ENCODE measurements around the gene ULK2. TPM values are rescaled to one million over a fixed set of nuclear protein-coding genes. Genes with fewer than 3 reads are reported as not detected.
A peak's percentile ranks its signal among the peaks of the same experiment; 100 is the strongest.

Gene ULK2
- 1 to 10 TPM; 4.6 to 5.8 TPM for total RNA-seq
- polyA plus RNA-seq = 6.9 TPM

DNA sequence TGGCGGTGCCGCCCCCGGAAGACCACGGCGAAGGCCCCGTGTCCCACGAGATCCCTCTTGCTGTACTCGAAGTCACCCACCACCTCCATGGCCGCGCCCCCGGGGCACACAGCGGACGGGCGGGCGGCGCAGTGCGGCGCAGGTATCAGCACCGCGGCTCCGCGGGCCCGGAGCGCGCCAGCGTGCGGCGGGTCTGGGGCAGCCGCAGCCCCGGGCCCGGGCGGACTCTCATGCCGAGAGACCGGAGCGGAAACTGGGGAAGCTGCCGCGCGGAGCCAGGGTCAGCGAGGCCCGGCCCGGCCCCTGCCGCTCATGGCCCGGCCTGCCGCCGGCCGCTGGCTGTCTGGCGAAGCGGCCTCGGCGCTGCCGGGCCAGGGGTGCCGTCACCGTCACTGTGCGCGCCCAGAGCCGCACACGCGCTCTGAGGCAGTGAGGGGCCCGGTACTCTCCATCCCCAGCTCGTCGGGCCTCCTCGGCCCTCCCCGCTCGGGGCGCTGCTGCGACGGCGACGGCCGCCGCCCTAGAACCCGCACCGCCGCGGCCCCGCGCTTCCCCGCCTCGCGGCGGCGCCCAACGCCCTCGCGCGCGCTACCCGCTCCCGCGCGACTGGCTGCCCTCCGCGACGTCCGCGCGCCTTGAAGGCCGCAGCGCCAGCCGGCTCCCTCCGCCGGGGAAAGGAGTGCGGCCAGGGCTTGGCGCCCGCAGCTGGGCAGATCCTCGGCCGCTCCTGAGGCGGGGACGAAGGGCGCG is at the start of gene ULK2:
Gene ULK2 (minus strand): TSS at position 608 of the 750 bp plus-strand sequence. CDS start 519 bp downstream, at position 89.
- H3K4me1 ChIP-seq (ENCODE audit: insufficient read depth, low read length) = peaks cover 20% of the 10 kb centered on the region
- Mint-ChIP-seq H3K9me3 (no peaks in the 10 kb centered on the region), H3K27ac (peak within 1 kb of the TSS; percentile 33 to 74 (median 62)), H3K27me3 (no peaks in the 10 kb centered on the region), H3K4me1 (peaks cover 7 to 20% (median 16%) of the 10 kb centered on the region in 3 donors), H3K4me3 (peak within 1 kb of the TSS; percentile 79 to 91 (median 83)), H3K36me3 (peaks cover 0 to 5% (median 0%) of the 10 kb centered on the region in 3 donors)
- H3K27ac ChIP-seq (ENCODE audit: low read depth, low read length) = peak within 1 kb of the TSS; percentile 43
- H3K4me3 ChIP-seq (ENCODE audit: low read length) = peak within 1 kb of the TSS; percentile 67
- POLR2A ChIA-PET = interaction anchor here (1.8 kb wide), 1 partner anchor 110 kb away, joined by 6 read pairs; the partner anchor contains the start of gene AKAP10
- no peaks in the 10 kb centered on the region for H3K9me3 ChIP-seq (ENCODE audit: low read length)
- no peaks in the 10 kb centered on the region for H3K27me3 ChIP-seq (ENCODE audit: insufficient read depth, low read length, poor library complexity, severe bottlenecking)
- peak; percentile 14 to 65 (median 48) for DNase-seq
- no peaks in the 10 kb centered on the region for H3K36me3 ChIP-seq (ENCODE audit: insufficient read depth, low read length)
- CTCF ChIA-PET = interaction anchor here (1.0 to 1.8 kb wide), 4 partner anchors 9 to 43 kb away, joined by 3 to 8 read pairs (median 4); no protein-coding TSS in a partner anchor

DNA sequence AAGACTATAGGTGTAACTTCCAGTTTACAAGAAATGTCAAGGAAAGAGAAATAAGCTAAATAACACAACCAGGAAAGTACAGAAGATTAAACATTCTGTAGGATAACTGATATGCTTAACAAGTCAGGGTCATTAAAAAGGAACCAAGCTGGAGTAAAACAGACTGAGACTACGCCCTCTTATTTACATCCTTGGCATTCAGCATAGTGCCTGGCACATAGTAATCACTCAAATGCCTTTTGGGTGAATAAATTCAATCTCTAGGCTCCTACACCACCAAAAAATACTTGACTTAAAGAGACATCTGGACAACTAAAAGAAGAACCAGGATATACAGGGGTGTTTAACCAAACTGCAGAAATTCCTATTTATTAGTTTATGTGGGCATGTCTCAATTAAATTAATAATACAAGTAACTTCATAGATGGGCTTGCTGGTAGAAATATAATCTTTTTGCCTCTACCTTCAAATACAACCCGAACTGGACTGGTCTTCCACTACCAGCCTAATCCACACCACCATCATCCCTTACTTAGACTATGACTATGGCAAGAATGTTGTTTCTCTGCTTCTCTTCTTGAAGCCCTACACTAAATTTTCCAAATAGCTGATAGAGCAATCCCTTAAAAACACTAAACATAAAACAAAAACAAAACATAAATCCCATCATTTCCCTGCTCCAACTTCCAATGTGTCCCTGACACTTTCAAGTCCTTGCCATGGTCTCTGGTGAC is 47.7 kb upstream of the ULK2 start:
- Histone ChIP-seq H3K36me3 (ENCODE audit: insufficient read depth, low read length) (peaks cover 23% of the 10 kb centered on the region), H3K4me1 (ENCODE audit: insufficient read depth, low read length) (no peaks in the 10 kb centered on the region), H3K27ac (ENCODE audit: low read depth, low read length) (no peak overlapping the region), H3K4me3 (ENCODE audit: low read length) (no peak overlapping the region), H3K27me3 (ENCODE audit: insufficient read depth, low read length, poor library complexity, severe bottlenecking) (no peaks in the 10 kb centered on the region), H3K9me3 (ENCODE audit: low read length) (no peaks in the 10 kb centered on the region)
- POLR2A ChIA-PET = no interaction called here
- CTCF ChIA-PET = no interaction called here
- H3K27ac Mint-ChIP-seq = peak overlapping the region in 4 of 8 donors; percentile 12 to 84 (median 39)
- H3K4me1 Mint-ChIP-seq = peaks cover 5 to 9% (median 8%) of the 10 kb centered on the region in 3 donors
- no peak for DNase-seq
- H3K4me3 Mint-ChIP-seq = no peak overlapping the region
- H3K27me3 Mint-ChIP-seq = no peaks in the 10 kb centered on the region
- H3K36me3 Mint-ChIP-seq = peaks cover 8 to 78% (median 12%) of the 10 kb centered on the region in 3 donors
- H3K9me3 Mint-ChIP-seq = no peaks in the 10 kb centered on the region

DNA sequence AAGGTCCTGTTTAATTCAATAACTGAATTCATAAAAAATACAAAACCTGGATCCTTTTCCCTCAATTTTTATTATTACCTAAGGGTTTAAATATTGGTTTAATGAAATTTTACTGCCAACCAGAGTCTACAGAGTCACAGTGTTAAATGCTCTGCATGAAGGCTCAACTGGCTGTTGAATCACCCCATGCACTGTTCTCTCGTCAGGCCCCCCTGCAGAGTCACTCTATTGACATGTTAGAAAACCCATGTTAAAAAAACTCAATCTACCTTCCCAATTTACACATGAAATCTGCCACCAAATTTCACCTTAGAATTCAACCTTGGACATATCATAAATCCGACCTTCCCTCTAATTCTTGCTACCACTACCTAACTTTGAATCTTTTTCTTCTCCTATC is 43.3 kb upstream of the ULK2 start:
- H3K9me3 ChIP-seq (ENCODE audit: low read length) = no peaks in the 10 kb centered on the region
- Mint-ChIP-seq H3K4me3 (no peak overlapping the region), H3K9me3 (no peaks in the 10 kb centered on the region), H3K27ac (peak overlapping the region in 3 of 8 donors; percentile 5 to 87 (median 10)), H3K27me3 (no peaks in the 10 kb centered on the region), H3K36me3 (peaks cover 7 to 84% (median 23%) of the 10 kb centered on the region in 3 donors), H3K4me1 (peaks cover 5% of the 10 kb centered on the region in 3 donors)
- H3K27me3 ChIP-seq (ENCODE audit: insufficient read depth, low read length, poor library complexity, severe bottlenecking) = no peaks in the 10 kb centered on the region
- H3K4me1 ChIP-seq (ENCODE audit: insufficient read depth, low read length) = no peaks in the 10 kb centered on the region
- POLR2A ChIA-PET = no interaction called here
- H3K4me3 ChIP-seq (ENCODE audit: low read length) = no peak overlapping the region
- no peak for DNase-seq
- no peak overlapping the region for H3K27ac ChIP-seq (ENCODE audit: low read depth, low read length)
- peaks cover 47% of the 10 kb centered on the region for H3K36me3 ChIP-seq (ENCODE audit: insufficient read depth, low read length)
- CTCF ChIA-PET = interaction anchor here (1.9 kb wide), 1 partner anchor 12 kb away, joined by 4 read pairs; no protein-coding TSS in a partner anchor

DNA sequence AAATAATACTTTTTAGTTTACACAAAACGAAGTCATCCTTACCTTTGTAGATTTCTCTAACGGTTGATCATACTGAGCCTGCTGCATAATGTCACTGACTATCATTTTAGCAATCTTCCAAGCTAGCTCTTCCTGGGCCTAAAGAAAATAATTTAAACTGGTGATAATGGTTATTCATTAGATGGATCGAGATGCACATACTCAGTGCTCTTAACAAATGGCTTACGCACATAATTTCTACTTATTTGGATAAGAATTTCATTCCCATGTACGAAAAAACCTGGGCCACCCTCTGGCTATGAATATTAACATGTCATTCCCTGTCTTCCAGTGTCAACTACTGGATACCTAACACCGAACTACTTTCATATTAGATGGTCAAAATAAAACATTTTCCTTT is 41.4 kb upstream of the ULK2 start:
- H3K27me3 Mint-ChIP-seq = no peaks in the 10 kb centered on the region
- peaks cover 48% of the 10 kb centered on the region for H3K36me3 ChIP-seq (ENCODE audit: insufficient read depth, low read length)
- H3K27me3 ChIP-seq (ENCODE audit: insufficient read depth, low read length, poor library complexity, severe bottlenecking) = no peaks in the 10 kb centered on the region
- H3K4me3 ChIP-seq (ENCODE audit: low read length) = no peak overlapping the region
- H3K27ac ChIP-seq (ENCODE audit: low read depth, low read length) = no peak overlapping the region
- no peak overlapping the region for H3K4me3 Mint-ChIP-seq
- CTCF ChIA-PET = no interaction called here
- H3K4me1 ChIP-seq (ENCODE audit: insufficient read depth, low read length) = no peaks in the 10 kb centered on the region
- H3K36me3 Mint-ChIP-seq = peaks cover 3 to 82% (median 24%) of the 10 kb centered on the region in 3 donors
- DNase-seq = no peak
- H3K27ac Mint-ChIP-seq = no peak overlapping the region
- H3K9me3 ChIP-seq (ENCODE audit: low read length) = no peaks in the 10 kb centered on the region
- POLR2A ChIA-PET = no interaction called here
- no peaks in the 10 kb centered on the region for H3K4me1 Mint-ChIP-seq
- H3K9me3 Mint-ChIP-seq = no peaks in the 10 kb centered on the region

DNA sequence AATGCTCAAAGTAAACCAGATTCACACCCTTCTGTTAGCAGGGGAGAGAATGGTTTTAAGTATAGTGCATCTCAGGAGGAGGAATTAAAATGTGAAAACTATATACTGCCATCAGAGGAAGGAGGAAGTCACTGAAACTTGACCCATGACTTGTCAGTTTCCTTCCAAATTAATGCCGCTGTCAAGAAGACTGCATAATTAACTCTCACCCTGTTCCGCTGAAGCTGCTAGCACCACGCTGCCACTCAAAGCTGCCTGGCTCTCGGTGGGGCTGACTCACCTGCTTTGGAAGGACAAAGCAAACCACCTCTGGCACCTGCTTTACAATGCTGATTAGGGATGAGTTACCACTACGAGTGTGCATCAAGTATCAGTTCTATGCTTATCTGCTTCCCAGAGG is 37.8 kb upstream of the ULK2 start:
- H3K4me3 Mint-ChIP-seq = no peak overlapping the region
- H3K9me3 ChIP-seq (ENCODE audit: low read length) = no peaks in the 10 kb centered on the region
- H3K4me3 ChIP-seq (ENCODE audit: low read length) = no peak overlapping the region
- ChIA-PET CTCF (no interaction called here), POLR2A (no interaction called here)
- peaks cover 40% of the 10 kb centered on the region for H3K36me3 ChIP-seq (ENCODE audit: insufficient read depth, low read length)
- no peaks in the 10 kb centered on the region for H3K27me3 Mint-ChIP-seq
- no peak overlapping the region for H3K27ac ChIP-seq (ENCODE audit: low read depth, low read length)
- H3K27me3 ChIP-seq (ENCODE audit: insufficient read depth, low read length, poor library complexity, severe bottlenecking) = no peaks in the 10 kb centered on the region
- no peaks in the 10 kb centered on the region for H3K4me1 ChIP-seq (ENCODE audit: insufficient read depth, low read length)
- H3K4me1 Mint-ChIP-seq = no peaks in the 10 kb centered on the region
- DNase-seq = no peak
- H3K27ac Mint-ChIP-seq = peak overlapping the region in 2 of 8 donors; percentile 40 to 78
- H3K9me3 Mint-ChIP-seq = no peaks in the 10 kb centered on the region
- peaks cover 9 to 85% (median 27%) of the 10 kb centered on the region in 3 donors for H3K36me3 Mint-ChIP-seq

DNA sequence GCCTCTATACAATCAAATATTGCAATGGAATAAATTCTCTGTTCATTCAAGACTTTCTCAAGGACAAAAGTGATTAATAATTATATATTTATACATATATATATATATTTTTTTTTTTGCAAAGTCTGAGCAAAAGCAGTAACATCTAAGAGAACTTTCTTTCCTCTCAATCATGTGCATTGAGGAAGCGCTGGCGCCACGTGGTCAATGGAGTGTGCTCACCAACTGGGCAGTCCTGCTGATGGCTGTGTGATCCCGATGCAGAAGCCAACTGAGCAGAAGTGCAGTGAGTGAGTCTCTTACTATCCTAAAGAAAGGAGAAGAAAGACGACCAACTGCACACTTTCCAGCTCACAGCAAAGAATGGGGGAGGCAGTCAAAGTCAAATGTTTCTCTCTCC is 37.2 kb upstream of the ULK2 start:
- H3K27ac Mint-ChIP-seq = peak overlapping the region in 1 of 8 donors; percentile 78
- CTCF ChIA-PET = no interaction called here
- Histone ChIP-seq H3K4me3 (ENCODE audit: low read length) (no peak overlapping the region), H3K36me3 (ENCODE audit: insufficient read depth, low read length) (peaks cover 35% of the 10 kb centered on the region), H3K4me1 (ENCODE audit: insufficient read depth, low read length) (no peaks in the 10 kb centered on the region), H3K9me3 (ENCODE audit: low read length) (no peaks in the 10 kb centered on the region), H3K27me3 (ENCODE audit: insufficient read depth, low read length, poor library complexity, severe bottlenecking) (no peaks in the 10 kb centered on the region), H3K27ac (ENCODE audit: low read depth, low read length) (no peak overlapping the region)
- DNase-seq = no peak
- H3K27me3 Mint-ChIP-seq = no peaks in the 10 kb centered on the region
- no peaks in the 10 kb centered on the region for H3K9me3 Mint-ChIP-seq
- no peak overlapping the region for H3K4me3 Mint-ChIP-seq
- peaks cover 9 to 84% (median 27%) of the 10 kb centered on the region in 3 donors for H3K36me3 Mint-ChIP-seq
- POLR2A ChIA-PET = no interaction called here
- no peaks in the 10 kb centered on the region for H3K4me1 Mint-ChIP-seq

DNA sequence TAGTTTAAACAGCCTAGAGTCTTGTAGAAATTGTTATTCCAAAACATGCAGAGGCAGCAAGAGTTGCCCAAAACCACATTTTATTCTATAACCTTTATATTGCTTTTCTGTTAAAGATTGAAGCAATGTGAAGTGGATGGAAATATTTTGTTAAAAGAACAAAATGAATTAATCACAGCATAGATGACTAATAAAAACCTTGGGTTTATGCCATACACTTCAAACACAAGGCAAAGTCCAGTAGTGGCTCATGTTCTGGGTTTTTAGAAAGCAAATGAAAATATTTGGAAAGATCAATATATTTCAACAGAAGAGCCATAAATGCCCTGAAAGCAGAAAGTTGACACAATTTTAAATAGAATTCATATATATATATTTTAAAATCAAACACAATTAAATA is 36.7 kb upstream of the ULK2 start:
- H3K4me1 Mint-ChIP-seq = no peaks in the 10 kb centered on the region
- H3K36me3 Mint-ChIP-seq = peaks cover 9 to 79% (median 25%) of the 10 kb centered on the region in 3 donors
- ChIA-PET CTCF (no interaction called here), POLR2A (no interaction called here)
- no peak overlapping the region for H3K27ac Mint-ChIP-seq
- H3K9me3 ChIP-seq (ENCODE audit: low read length) = no peaks in the 10 kb centered on the region
- H3K4me1 ChIP-seq (ENCODE audit: insufficient read depth, low read length) = no peaks in the 10 kb centered on the region
- peaks cover 30% of the 10 kb centered on the region for H3K36me3 ChIP-seq (ENCODE audit: insufficient read depth, low read length)
- no peaks in the 10 kb centered on the region for H3K27me3 ChIP-seq (ENCODE audit: insufficient read depth, low read length, poor library complexity, severe bottlenecking)
- no peak overlapping the region for H3K4me3 Mint-ChIP-seq
- DNase-seq = no peak
- no peaks in the 10 kb centered on the region for H3K27me3 Mint-ChIP-seq
- no peaks in the 10 kb centered on the region for H3K9me3 Mint-ChIP-seq
- no peak overlapping the region for H3K27ac ChIP-seq (ENCODE audit: low read depth, low read length)
- H3K4me3 ChIP-seq (ENCODE audit: low read length) = no peak overlapping the region

DNA sequence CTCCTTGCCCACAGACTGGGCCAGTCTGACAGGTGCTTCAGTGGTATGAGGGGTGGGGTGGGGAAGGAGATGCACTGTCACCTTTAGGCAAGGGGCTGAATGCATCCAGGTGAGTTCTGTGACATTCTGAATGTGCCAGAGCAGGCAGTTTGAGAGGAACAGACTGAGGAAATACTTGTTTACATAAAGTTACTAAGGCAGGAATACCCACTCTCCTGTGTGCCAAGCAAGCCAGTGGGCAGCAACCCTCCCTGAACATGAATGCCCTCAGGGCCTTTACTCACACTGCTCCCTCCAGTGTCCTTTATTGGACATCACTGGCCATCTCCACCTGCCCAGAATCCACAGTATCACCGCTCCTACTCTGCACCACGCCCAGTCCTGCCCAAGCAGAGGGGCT is 33.1 kb upstream of the ULK2 start:
- H3K27me3 ChIP-seq (ENCODE audit: insufficient read depth, low read length, poor library complexity, severe bottlenecking) = no peaks in the 10 kb centered on the region
- H3K36me3 ChIP-seq (ENCODE audit: insufficient read depth, low read length) = peaks cover 9% of the 10 kb centered on the region
- H3K36me3 Mint-ChIP-seq = peaks cover 6 to 49% (median 11%) of the 10 kb centered on the region in 3 donors
- no peaks in the 10 kb centered on the region for H3K4me1 ChIP-seq (ENCODE audit: insufficient read depth, low read length)
- H3K27ac ChIP-seq (ENCODE audit: low read depth, low read length) = no peak overlapping the region
- no peaks in the 10 kb centered on the region for H3K27me3 Mint-ChIP-seq
- no peak overlapping the region for H3K4me3 ChIP-seq (ENCODE audit: low read length)
- no peaks in the 10 kb centered on the region for H3K9me3 Mint-ChIP-seq
- POLR2A ChIA-PET = no interaction called here
- no peaks in the 10 kb centered on the region for H3K4me1 Mint-ChIP-seq
- H3K4me3 Mint-ChIP-seq = no peak overlapping the region
- CTCF ChIA-PET = no interaction called here
- H3K27ac Mint-ChIP-seq = peak overlapping the region in 7 of 8 donors; percentile 9 to 58 (median 37)
- no peaks in the 10 kb centered on the region for H3K9me3 ChIP-seq (ENCODE audit: low read length)
- DNase-seq = no peak
